ENCODE results near the gene CRYZ. TPM values are rescaled to one million over a fixed set of nuclear protein-coding genes. Genes with fewer than 3 reads are reported as not detected.

Gene CRYZ
- total RNA-seq, 2 donors from 2014 or later, result 12.6 to 36.0 TPM

GRCh38 chr1:74689621-74690363 lies 43.1 kb downstream of the CRYZ start:
- peak; percentile 73 for TF ChIP-seq CTCF (IDR thresholded peaks at IDR 0.05)
- DNase-seq (ENCODE audit: low spot score) (no peak), ATAC-seq (ENCODE audit: insufficient number of reproducible peaks, low FRiP score, low read depth) (no peak)
- Histone ChIP-seq H3K9me3 (no peaks in the 10 kb centered on the region), H3K27me3 (replicated peaks; ENCODE audit: insufficient read depth) (no peaks in the 10 kb centered on the region), H3K36me3 (no peaks in the 10 kb centered on the region), H3K4me3 (no peak overlapping the region), H3K4me1 (ENCODE audit: control insufficient read depth in 1 of 2, low read depth in 2 of 2) (no peaks in the 10 kb centered on the region), H3K27ac (no peak overlapping the region)

- no peaks in the 10 kb centered on the region for H3K27me3 ChIP-seq (replicated peaks; ENCODE audit: insufficient read depth)
- H3K36me3 ChIP-seq, result no peaks in the 10 kb centered on the region
- no peak for TF ChIP-seq CTCF (IDR thresholded peaks at IDR 0.05)
- ATAC-seq (ENCODE audit: insufficient number of reproducible peaks, low FRiP score, low read depth) (no peak), DNase-seq (ENCODE audit: low spot score) (no peak)
- H3K9me3 ChIP-seq, result no peaks in the 10 kb centered on the region
- no peak overlapping the region for H3K27ac ChIP-seq
- no peaks in the 10 kb centered on the region for H3K4me1 ChIP-seq (ENCODE audit: control insufficient read depth in 1 of 2, low read depth in 2 of 2)
- H3K4me3 ChIP-seq, result no peak overlapping the region
Measured at GRCh38 chr1:74686928-74687327, 45.9 kb downstream of the CRYZ start.

GRCh38 chr1:74684301-74684700 lies 48.5 kb downstream of the CRYZ start:
- Histone ChIP-seq H3K27me3 (replicated peaks; ENCODE audit: insufficient read depth) (no peaks in the 10 kb centered on the region), H3K4me3 (no peak overlapping the region), H3K9me3 (no peaks in the 10 kb centered on the region), H3K36me3 (no peaks in the 10 kb centered on the region), H3K4me1 (ENCODE audit: control insufficient read depth in 1 of 2, low read depth in 2 of 2) (no peaks in the 10 kb centered on the region), H3K27ac (no peak overlapping the region)
- TF ChIP-seq CTCF (IDR thresholded peaks at IDR 0.05), result no peak
- DNase-seq (ENCODE audit: low spot score) (no peak), ATAC-seq (ENCODE audit: insufficient number of reproducible peaks, low FRiP score, low read depth) (no peak)

- Histone ChIP-seq H3K4me1 (ENCODE audit: control insufficient read depth in 1 of 2, low read depth in 2 of 2) (no peaks in the 10 kb centered on the region), H3K4me3 (no peak overlapping the region), H3K36me3 (no peaks in the 10 kb centered on the region), H3K27me3 (replicated peaks; ENCODE audit: insufficient read depth) (no peaks in the 10 kb centered on the region), H3K9me3 (no peaks in the 10 kb centered on the region), H3K27ac (no peak overlapping the region)
- ATAC-seq (ENCODE audit: insufficient number of reproducible peaks, low FRiP score, low read depth), result no peak
- no peak for DNase-seq (ENCODE audit: low spot score)
- no peak for TF ChIP-seq CTCF (IDR thresholded peaks at IDR 0.05)
Measured at GRCh38 chr1:74683656-74684055, 49.2 kb downstream of the CRYZ start.

- TF ChIP-seq CTCF (IDR thresholded peaks at IDR 0.05), result no peak
- no peak for DNase-seq (ENCODE audit: low spot score)
- no peak overlapping the region for H3K27ac ChIP-seq
- no peaks in the 10 kb centered on the region for H3K36me3 ChIP-seq
- no peaks in the 10 kb centered on the region for H3K27me3 ChIP-seq (replicated peaks; ENCODE audit: insufficient read depth)
- no peaks in the 10 kb centered on the region for H3K4me1 ChIP-seq (ENCODE audit: control insufficient read depth in 1 of 2, low read depth in 2 of 2)
- H3K4me3 ChIP-seq, result no peak overlapping the region
- ATAC-seq (ENCODE audit: insufficient number of reproducible peaks, low FRiP score, low read depth), result no peak
- no peaks in the 10 kb centered on the region for H3K9me3 ChIP-seq
Measured at GRCh38 chr1:74681851-74682250, 51.0 kb downstream of the CRYZ start.
